Activated CD8-positive, alpha-beta memory T cell treated with anti-CD3 and anti-CD28 coated beads, Interleukin-2, amount 50 U/mL, for 24 hours (primary cell): ENCODE results near the gene LMX1A.

Experiments
- DNase-seq: peaks from one replicate; pipeline ENCODE4 v3.0.0-alpha.2; 2020; ENCODE audit errors: extremely low read depth

Gene LMX1A

GRCh38 chr1:165265196-165265838, 91.2 kb downstream of the LMX1A start:
- DNase-seq = no peak

- no peak for DNase-seq
Observed at GRCh38 chr1:165259706-165260428, 96.6 kb downstream of the LMX1A start.

GRCh38 chr1:165259236-165259635, 97.3 kb downstream of the LMX1A start:
- DNase-seq = no peak

- peak; percentile 1 for DNase-seq
Observed at GRCh38 chr1:165257969-165258459, 98.5 kb downstream of the LMX1A start.

- no peak for DNase-seq
Observed at GRCh38 chr1:165254896-165255625, 101.5 kb downstream of the LMX1A start.

GRCh38 chr1:165254376-165254775, 102.1 kb downstream of the LMX1A start:
- no peak for DNase-seq

- no peak for DNase-seq
Observed at GRCh38 chr1:165253818-165254254, 102.7 kb downstream of the LMX1A start.

GRCh38 chr1:165248969-165249571, 107.4 kb downstream of the LMX1A start:
- DNase-seq = no peak

- DNase-seq = no peak
Observed at GRCh38 chr1:165241952-165242351, 114.6 kb downstream of the LMX1A start.

GRCh38 chr1:165241321-165241720, 115.2 kb downstream of the LMX1A start:
- no peak for DNase-seq

GRCh38 chr1:165240492-165240891, 116.0 kb downstream of the LMX1A start:
- no peak for DNase-seq

- no peak for DNase-seq
Observed at GRCh38 chr1:165239873-165240272, 116.6 kb downstream of the LMX1A start.

- no peak for DNase-seq
Observed at GRCh38 chr1:165235777-165236291, 120.7 kb downstream of the LMX1A start.

- no peak for DNase-seq
Observed at GRCh38 chr1:165235155-165235776, 121.2 kb downstream of the LMX1A start.

GRCh38 chr1:165234149-165234548, 122.4 kb downstream of the LMX1A start:
- no peak for DNase-seq

GRCh38 chr1:165228676-165229075, 127.8 kb downstream of the LMX1A start:
- DNase-seq = no peak

GRCh38 chr1:165228111-165228655, 128.3 kb downstream of the LMX1A start:
- DNase-seq = no peak

- DNase-seq = no peak
Observed at GRCh38 chr1:165226326-165226725, 130.2 kb downstream of the LMX1A start.

- no peak for DNase-seq
Observed at GRCh38 chr1:165225650-165226049, 130.9 kb downstream of the LMX1A start.

- DNase-seq = no peak
Observed at GRCh38 chr1:165225062-165225461, 131.5 kb downstream of the LMX1A start.

GRCh38 chr1:165224504-165224903, 132.0 kb downstream of the LMX1A start:
- DNase-seq = no peak
